ENCODE data around the gene NKTR.
"Not testable (repeated sequence)": the region's sequence is repeated elsewhere in the genome, so short reads cannot be mapped to it uniquely, and the experiment has no call there.

NKTR gene

GRCh38 chr3:42597098-42597497 is 3.4 kb upstream of the NKTR start:
- DNase-seq, result not testable (repeated sequence)

DNA sequence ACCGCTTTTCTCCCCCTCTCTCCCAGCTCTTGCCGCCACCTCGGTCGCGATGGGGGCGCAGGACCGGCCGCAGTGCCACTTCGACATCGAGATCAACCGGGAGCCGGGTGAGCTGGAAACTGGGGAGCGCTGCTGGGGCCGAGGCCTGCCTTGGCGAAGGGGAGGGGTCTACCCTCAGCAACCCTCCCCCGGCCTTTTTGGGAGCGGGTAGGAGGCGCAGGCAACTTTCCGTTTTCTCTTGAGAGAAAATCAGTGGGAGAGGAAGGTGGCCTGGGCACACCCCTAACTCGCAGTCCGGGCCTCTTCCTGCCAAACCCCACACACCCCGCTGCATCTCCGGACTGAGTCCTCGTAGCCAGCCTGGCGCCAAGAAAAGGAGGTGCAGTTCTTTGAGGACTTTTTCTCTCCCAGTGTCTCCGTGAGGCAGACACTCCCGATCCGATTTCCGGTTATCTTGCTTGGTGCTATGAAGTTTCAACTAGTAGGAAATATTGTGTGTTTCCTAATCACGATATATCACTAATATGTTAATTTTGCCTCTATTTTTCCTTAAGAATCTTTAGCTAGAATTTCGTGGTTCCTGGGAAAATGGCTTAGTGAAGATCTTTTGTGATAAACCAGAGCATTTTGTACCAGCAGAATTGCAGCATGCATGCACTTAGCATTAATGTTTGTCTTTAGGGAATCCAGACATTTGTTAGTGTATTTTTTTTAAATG is 631 bp downstream of the NKTR start:
- DNase-seq, result no peak

- no peak for DNase-seq
These were observed 1.6 kb downstream of the NKTR start for GRCh38 chr3:42601896-42602581.

- DNase-seq, result no peak
These were observed 2.5 kb downstream of the NKTR start for GRCh38 chr3:42602961-42603360.

DNA sequence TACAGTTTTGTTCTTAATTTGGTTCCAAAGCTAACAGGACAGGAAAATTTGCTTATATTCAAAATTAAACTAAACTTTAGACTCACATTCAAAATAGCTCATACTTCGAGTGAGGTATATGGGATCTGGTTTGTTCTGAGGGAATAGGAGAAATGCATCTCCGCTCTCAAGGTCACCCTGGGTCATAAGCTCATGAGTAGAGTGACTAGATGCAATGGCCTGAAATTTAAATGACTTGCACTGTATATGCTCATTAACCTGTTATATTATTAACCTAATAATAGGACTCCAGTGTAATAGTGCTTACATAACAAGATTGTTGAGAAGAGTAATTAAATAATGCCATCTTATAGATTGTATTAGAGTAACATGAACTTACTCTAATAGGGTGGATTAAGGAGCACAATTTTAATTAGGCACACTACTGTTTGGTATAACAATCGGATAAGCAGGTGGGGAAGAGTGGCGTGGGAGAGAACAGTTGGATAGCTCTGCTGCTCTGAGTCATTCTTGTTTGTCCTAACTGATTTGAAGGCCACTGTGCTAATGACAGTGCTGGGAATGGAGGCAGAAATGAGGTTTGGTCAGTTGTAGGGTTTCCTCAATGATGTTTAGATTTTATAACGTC is 5.2 kb downstream of the NKTR start:
- DNase-seq, result no peak

DNA sequence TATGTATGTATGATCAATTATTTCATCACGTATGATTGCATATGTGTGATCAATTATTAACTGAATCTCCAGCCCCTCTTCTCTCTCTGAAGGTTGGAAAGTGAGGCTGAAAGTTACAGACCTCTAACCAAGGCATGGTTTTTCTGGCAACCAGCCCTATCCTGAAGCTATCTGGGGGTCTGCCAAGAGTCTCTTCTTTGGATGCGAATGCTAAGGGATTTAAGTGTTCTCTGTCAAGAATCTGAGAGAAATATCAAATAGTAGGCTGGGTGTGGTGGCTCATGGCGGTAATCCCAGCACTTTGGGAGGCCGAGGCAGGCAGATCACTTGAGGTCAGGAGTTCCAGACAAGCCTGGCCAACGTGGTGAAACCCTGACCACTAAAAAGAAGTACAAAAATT is 8.1 kb downstream of the NKTR start:
- no peak for DNase-seq

DNA sequence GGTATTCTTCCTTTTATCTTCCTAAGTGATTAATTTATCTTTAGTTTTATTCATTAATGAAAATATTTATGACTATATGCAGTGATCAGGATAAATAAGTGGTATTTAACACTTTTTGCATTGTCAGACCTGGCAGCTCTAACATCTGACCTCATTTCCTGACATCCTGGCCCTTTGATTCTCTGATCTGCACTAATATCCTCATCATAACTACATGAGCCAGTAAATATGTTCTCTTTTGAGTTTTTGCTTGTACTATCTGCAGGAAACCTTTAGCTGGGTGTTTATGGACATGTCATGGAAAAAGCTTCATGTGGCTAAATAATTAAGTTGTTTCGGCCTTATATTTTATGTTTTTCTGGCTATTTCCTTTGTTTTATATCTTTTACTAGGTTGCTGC is 10.5 kb downstream of the NKTR start:
- no peak for DNase-seq

GRCh38 chr3:42612217-42612616 is 11.7 kb downstream of the NKTR start:
- DNase-seq, result no peak

DNA sequence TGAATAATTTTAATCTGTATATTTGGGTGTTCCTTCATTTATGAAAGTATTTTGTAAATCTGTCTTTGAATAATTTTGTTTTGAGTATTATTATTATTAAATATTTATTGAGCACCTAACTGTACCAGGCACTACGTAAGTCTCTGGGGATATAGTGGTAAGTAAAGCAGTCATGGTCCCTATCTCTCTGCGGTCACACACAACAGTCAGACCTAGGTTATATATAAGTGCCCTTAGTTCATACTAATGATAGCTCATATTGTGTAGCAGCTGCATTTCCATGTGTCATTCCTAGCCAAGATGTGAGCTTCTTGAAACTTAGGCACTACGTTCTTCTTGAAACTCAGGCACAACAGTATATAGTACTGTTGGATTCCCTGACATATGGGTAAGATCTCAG is 12.4 kb downstream of the NKTR start:
- DNase-seq, result no peak

GRCh38 chr3:42613462-42613861 is 13.0 kb downstream of the NKTR start:
- DNase-seq, result no peak

- DNase-seq, result no peak
These were observed 31.1 kb downstream of the NKTR start for GRCh38 chr3:42631620-42632019.

DNA sequence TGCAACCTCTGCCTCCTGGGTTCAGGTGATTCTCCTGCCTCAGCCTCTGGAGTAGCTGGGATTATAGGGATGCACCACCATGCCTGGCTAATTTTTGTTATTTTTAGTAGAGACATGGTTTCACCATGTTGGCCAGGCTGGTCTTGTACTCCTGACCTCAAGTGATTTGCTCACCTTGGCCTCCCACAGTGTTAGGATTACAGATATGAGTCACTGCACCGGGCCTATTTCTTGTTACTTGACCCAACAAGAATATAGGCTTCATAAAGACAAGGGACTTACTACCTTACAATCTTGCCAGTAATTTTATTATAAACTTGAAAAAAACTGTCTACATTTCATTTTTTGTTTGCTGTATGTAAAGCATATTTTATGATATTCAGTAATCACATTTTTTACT is 31.7 kb downstream of the NKTR start:
- no peak for DNase-seq

DNA sequence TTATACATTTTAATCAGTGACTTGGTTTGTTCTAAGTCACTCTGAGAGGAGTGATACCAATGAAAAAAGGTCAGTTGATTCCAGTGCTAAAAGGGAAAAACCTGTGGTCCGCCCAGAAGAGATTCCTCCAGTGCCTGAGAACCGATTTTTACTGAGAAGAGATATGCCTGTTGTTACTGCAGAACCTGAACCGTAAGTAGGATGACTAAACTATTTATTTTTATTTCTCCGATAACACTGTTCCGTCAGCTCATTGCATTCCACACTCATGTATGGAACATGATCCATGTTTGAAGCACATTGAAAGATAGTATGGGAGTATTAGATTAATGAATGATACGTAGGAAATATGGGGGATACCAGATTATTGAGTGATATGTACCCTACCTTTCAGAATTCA is 33.1 kb downstream of the NKTR start:
- no peak for DNase-seq

GRCh38 chr3:42635111-42635510 is 34.6 kb downstream of the NKTR start:
- DNase-seq, result no peak

- no peak for DNase-seq
These were observed 36.5 kb downstream of the NKTR start for GRCh38 chr3:42637001-42637400.

- DNase-seq, result no peak
These were observed 37.9 kb downstream of the NKTR start for GRCh38 chr3:42638339-42638842.

- no peak for DNase-seq
These were observed 38.7 kb downstream of the NKTR start for GRCh38 chr3:42639192-42639591.

GRCh38 chr3:42640129-42640528 is 39.6 kb downstream of the NKTR start:
- no peak for DNase-seq

DNA sequence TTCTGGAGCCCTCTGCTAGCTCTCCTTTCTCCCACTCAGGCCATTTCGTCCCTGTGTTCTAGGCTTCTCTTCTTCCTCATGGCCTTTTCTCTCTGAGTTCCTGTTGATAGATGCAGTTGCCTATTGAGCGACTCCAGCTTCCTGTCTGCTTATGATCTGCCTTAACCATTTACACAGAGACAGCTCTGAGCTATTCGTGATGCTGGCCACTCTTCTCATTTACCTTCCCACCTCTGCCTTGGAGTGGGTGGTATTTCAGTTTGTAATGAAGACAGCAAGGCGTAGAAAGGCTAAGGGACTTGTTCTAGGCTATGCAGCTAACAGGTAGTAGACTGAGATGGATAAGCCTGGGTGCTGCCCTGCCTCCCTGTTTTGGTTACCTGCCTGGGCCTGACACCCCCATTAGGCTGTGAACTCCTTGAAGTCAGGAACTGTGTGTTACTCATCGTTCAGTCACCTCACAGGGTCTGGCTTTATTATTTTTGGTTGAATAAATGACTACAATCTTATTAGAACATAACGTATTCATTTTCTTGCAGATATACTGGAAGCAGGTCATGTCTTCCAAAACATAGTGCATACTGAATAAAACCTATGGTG is 40.4 kb downstream of the NKTR start:
- no peak for DNase-seq

- DNase-seq, result no peak
These were observed 47.5 kb downstream of the NKTR start for GRCh38 chr3:42647821-42648459.

GRCh38 chr3:42649006-42649405 is 48.5 kb downstream of the NKTR start:
- DNase-seq, result no peak

DNA sequence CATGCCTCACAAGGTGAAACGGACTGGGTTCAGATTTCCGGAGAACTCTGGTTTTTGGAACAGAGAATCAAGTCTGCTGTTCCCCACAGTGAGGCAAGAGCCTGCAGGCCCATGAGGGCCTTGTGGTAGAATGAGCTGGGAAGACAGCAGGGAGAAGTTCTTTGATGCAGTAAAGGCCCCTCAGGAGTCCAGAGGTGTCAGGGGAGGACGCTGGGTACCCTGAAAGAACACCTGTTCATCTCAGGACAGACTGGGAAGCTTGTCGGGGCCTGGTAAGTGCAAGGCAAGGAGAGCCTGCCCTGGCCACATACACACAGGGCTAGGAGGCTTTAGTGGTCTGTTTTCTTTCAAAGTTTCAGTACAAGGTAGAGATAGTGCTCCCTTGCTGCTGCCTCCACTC is 49.3 kb downstream of the NKTR start:
- no peak for DNase-seq
